HG02610 (cell line): ENCODE measurements around the gene ZNF831.

ENCODE experiments used
- ATAC-seq: cut with Tn5 transposase; IDR thresholded peaks from one replicate; pipeline ENCODE4 v1.9.1; 2021; ENCODE audit warnings: mild to moderate bottlenecking, moderate library complexity; ENCODE audit not compliant: unreplicated experiment

ZNF831 gene

DNA sequence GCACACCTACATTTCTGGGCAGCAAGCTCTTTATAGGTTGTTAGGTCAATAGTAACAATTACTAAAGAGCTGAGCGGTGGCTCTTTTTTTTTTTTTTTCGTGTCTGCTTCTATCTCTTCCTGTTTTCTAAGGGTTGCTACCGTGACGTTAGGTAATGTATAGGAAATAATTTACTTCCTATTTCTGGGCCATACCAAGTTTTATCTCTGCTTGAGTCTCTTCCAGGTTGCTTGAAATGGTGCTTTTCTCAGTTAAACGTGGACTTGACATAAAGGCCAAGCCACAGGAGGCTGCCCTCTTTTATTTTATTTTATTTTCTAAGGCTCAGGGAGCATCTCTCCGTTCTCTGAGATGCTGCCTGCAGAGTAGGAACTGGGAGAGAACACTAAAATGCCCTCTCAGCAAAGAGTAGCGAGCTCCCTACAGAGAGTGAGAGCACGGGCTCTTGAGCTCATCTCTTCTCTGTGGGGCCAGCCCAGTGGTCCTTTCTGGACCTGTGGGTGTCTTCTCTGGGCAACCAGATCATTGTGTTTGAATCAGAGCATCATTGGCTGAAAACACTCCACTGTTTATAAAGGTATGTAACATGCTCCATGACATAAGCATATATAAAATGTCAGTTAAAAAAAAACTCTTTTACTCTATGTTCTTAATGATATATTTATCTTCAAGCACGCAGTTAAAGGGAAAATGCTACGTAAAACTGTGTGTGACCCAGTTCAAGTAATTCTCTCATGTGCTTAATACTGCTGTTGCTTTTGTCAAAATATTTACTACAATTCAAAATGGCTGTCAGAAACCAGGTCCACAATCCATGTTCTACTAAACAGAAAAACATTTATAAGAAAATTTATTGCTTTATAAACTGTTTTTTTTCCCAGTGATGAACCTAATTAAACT is at the start of gene ZNF831:
TSS of gene ZNF831 (plus strand) at position 191 of the 900 bp plus-strand sequence. CDS start 27,199 bp downstream, outside the sequence.
- no peak for ATAC-seq

DNA sequence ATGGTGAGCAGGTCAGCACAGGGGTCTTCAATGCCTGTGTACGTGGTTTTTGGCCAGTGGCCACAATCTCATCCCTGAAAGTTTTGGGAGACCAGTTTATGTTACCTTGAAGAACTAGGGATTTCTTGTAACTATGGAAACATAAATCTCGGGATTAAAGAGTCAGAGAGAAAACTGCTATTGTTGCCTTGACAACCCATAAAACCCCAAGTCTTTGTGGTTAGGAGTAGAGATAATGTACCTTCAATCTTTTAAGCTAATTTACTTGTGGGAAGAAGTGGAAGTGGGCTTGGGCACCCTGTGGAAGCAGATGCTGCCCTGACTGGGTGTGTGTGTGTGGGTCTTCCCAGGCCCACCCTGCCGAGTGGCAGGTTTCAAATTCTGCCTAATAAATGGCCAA is 46.1 kb upstream of the ZNF831 start:
- no peak for ATAC-seq

DNA sequence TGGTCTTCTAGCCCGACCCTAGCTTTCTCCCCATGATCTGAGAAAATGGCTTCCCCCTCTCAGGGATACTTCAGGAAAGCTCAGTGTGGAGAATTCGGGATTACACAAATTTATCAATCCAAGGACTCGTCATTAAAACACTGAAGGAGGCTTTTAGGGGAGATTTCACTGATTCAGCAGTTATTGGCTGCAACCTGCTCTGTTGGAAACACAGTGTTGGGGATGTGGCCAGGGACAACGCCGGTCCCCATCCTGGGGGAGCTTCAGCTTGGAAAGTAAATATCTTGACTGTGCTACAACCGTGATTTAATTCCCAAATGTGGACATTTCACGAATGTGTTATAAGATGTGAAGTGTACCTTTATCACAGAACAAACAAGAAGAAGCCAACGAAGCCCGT is 44.8 kb upstream of the ZNF831 start:
- no peak for ATAC-seq

DNA sequence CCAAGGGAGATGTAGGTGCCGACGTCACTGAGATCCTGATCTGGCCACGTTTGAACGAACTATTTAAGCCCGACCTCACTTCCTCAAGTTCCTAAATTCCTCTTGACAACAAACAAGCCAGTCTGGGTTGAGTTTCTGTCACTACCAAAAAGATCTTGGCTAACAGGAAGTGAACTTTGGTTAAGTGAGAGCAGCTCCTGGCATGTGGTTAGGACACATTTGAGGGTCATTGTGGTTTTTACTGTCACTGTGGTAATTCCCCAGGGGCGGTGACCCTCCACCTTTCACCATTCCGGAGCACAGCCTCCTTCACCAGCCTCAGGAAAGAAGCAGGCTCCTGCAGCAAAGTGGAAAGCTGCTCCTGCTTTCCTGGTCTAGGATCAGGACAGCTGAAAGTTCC is 43.1 kb upstream of the ZNF831 start:
- no peak for ATAC-seq

DNA sequence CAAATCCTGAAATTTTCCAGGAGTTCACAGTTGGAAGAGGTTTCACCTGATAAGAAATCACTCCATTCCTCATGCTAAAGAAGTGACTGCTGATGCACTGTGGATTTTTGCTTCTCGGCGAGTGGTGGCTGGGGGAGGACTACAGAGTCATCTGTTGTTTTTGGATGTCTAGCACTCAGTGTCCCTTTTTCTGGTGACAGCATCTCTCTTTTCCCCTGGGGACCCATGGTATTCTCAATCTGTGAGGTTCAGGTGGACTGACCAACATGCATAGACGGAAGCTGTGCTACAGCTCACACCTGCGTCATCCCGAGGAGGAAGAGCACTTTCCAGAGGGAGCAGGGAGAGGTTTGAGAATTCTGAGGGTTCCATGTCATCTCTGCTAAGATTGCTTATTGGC is 42.7 kb upstream of the ZNF831 start:
- no peak for ATAC-seq

DNA sequence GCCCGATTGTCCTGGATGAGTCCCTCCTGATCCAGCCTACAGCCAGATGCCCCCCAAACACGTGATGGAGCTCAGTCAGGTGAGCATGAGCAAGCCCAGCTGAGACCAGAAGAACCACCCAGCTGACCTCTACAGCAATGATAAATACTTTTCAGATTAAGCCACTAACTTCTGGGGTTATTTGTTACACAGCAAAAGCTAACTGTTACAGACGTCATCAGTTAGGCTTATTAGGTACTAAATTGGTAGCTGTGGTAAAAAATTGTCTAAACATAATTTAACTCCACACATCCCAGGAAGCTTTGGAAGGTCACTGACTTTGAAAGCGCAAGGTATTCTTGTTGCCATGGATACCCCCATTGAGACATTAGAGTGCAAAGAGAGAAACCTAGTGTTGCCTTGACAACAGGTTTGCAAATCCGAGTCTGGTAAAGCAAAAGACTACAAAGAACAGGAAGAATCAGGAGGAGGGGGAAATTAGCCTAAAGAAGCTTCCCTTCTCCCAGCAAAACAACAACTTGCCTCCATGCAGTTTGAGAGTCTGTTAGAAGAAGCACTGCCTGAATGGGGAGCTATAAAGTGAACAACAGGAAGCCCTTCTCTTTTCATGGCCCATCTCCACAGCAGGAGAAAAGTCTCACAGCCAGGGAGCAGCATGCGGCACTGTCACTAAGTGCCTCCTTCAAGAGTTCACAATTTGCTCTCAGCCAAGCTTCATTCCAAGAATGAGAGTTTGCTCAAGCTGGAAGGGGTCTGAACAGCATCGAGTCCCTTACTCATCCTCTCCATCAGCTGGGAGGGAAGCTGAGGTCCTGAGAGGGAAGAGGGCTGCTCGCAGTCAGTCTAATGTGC is 41.7 kb upstream of the ZNF831 start:
- ATAC-seq = no peak

DNA sequence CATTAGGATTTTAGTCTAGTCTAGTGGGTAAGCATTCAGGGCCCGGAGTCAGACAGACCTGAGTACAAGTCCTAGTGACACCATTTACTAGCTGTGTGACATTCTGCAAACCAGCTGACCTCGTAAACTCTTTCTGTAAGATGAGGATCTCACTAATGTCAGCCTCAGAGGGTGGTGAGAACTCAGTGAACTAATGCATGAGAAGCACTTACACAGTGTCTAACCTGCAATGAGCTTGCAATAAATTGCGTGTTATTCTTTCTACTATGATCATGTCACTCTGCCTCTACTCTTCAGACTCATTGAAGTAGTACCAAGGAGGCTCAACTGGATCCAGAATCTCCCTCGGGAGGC is 41.1 kb upstream of the ZNF831 start:
- no peak for ATAC-seq

DNA sequence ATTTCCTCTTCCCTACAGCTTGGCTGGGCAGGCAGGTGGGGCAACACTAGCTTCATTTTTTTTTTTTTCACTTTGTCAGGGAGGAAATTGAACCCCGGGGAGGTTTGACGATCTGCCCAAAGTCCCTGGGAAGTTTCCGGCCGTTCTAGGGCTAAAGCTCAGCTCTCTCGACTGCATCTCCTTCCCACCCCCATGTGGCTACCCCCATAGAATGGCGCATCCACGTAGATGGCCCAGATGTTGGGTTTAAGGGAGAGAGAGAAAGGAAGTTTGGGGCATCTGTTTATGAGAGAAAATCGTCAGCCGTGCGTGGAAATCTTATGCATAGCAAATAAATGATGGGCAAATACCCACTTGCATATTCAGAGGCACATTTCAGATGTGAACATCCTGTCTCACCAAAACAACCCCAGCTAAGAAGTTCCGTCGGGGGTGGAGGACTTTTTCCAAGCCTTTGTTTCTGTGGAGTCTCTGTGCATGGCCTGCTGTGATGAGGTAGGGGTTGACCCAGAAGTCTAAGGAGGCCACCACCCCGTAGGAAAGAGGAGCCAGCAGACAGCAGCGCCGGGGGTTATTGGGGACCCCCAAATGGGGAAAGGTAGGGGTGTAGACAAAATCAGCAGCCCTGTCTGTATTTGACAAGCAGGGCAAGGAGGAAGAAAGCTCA is 40.5 kb upstream of the ZNF831 start:
- no peak for ATAC-seq

DNA sequence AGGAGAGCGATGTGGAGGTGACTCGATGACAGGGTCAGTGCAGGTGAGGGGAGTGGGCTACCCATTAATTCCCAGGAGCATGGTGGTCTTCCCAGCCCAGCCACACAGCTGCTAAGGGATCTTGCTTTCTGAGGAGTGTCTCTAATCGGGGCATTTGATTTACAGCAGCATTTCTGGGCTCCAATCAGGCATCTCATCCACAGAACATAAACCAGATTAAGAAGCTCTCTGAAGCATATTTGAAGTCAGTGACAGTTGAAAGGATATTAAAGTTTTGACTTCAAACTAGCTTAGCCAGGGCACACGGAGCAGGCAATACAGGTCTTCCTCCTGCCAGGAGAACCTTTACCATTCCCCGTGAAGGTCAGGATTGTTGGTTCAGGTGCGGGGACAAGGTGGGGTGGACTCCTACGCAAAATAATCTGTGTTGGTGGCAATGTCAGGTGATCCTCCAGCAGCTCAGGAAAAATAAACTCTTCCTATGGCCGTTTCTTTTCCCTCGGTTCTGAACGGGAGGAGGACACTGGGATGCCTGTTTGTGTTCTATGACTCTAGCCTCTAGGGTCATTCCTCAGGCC is 39.9 kb upstream of the ZNF831 start:
- ATAC-seq = no peak

DNA sequence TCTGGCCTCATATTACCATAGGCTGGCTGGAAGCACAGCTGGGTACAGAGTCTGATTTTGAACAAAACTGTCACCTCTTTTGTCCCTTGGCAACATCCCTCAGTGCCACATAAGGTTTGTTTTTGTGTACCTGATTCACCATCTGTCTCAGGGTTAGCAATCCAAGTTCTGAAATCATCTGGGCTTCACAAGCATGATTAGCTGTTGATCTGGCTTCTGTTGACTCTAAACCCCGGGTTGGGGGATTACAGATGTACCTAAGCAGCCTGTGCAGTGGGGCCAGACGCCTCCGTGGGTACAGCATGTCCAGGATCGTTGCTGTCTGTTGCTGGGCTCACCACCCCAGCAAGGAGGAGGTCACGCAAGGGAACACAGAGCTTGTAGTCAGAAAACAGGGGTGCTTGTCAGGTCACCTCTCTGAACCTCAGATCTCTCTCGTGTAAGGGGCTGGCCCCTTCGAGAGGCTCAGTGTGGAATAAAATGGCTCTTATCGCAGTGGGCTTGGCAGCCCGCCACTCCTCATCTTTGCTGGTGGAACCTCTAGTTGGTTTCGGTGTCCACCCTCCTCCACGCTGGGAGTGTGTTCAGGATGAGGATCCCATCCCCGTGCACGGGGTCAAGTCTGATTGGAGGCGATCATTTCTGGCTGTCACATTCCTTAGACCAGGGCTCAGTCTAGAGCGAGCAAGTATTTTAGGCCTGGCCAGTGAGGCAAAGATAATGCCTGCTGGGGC is 39.2 kb upstream of the ZNF831 start:
- ATAC-seq = no peak

DNA sequence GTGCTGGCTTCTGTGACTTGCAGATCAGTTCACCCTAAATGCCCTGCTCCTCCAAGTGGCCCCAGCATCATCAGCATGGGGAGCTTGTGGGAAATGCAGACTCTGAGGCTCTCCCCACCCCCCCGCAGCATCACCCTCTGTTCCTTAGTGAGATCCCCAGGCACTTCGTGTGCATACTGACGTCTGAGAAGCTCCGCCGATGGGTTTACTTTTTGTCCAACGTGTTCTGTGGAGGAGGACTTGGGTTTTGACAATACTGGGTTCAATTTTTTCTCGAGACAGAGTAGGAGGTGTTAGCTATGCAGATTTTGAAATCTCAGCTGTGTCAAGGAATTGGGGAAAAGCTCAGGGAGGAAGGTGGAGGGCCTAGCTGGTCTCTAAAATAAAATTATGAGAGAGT is 38.3 kb upstream of the ZNF831 start:
- ATAC-seq = no peak

DNA sequence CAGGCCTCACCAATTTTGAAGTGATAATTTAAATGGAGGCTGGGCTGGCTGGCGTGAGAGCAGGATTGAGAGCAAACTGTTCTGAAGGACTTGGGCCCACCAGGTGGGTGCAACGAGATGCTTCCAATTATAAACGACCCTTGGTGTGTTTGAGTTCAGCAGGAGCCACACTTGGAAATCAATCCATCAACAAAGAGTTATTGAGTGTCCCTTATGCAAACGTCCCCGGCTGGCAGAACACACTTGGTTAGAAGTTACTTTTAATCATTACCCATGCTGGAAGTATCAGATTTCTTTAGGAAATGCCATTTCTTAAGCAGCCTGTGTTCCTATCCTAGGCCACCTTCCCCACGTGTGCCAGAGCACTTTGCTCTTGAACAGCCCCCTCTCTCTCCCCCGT is 37.8 kb upstream of the ZNF831 start:
- ATAC-seq = no peak

DNA sequence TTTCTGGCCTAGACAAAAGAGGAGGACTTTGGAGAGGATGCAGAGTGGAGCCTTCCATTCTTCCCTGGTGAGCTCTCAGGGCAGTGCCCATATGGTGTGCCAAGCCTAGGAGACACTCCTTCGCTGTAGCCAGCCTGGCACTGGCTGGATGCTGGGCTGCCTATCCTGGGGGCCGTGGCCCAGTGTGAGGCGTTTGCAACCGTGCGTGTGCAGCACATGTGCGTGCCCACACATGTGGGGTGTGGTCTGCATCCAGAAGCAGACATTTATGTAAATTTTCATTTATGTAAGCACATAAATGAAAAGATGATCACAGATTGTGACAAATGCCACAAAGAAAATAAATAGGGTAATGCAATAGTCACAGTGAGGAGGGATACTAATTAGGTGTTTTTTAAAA is 35.8 kb upstream of the ZNF831 start:
- no peak for ATAC-seq

DNA sequence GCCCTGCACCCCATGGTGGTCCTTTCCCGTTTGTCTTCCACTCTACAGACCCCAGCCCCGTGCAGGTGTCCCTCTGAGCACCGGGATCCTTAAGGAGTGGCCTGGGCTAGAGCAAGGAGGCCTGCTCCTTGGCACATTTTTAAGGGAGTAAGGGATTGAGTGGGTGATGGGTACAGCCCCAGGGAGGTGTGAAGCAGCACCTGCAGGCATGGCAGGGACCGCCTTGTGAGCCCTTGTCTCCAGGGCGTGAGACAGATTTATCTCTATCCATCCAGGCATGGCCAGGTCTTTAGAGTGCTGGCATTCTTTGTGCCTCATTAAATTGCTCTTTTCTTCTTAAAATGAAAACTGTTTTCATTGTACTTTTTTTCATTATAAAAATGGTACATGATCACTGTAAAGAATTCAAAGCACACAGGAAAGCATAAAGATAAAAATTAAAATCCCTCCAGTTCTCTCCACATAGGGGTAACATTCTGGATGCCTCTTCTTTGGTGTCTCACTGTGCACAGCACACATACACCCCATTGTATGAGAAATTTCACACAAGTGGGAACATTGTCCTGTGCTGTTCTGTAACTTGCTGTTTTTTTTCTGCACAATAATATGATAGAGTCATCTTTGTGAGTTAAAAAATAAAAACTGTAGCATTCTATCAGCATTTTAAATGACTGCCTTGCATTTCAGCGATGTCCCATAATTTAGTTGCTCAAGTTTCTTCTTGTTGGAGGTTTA is 31.9 kb upstream of the ZNF831 start:
- ATAC-seq = no peak

DNA sequence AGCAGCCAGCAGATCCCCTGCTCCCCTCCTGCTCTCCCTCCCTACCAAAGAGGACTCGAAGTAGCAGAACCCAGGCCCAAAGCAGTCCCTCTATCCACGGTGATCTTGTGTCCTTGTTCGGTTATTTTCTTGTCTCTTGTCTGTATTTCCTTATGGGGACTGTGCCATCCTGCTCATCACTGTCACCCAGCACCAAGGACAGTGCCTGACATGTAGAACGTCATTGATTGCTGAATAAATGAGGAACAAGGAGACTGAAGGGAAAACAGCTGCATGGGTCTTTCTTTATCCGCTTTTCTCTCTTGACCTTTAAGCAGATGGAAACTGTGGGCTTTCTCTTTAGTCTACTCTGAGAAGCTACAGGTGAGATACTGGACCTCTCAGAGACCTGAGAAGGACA is 29.4 kb upstream of the ZNF831 start:
- no peak for ATAC-seq

DNA sequence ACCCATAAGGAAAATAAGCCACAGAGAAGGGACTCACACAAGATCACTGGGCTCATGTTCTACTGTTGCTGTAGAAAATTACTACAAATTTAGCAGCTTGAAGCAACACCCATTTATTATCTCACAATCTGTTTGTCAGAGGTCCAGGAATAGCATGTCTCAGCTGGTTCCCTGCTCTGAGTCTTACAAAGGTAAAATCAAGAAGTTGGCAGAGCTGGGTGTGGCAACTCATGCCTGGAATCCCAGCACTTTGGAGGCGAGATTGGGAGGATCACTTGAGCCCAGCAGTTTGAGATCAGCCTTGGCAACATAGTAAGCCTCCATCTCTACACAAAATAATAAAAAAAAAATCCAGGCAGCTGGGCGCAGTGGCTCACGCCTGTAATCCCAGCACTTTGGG is 28.5 kb upstream of the ZNF831 start:
- ATAC-seq = no peak

DNA sequence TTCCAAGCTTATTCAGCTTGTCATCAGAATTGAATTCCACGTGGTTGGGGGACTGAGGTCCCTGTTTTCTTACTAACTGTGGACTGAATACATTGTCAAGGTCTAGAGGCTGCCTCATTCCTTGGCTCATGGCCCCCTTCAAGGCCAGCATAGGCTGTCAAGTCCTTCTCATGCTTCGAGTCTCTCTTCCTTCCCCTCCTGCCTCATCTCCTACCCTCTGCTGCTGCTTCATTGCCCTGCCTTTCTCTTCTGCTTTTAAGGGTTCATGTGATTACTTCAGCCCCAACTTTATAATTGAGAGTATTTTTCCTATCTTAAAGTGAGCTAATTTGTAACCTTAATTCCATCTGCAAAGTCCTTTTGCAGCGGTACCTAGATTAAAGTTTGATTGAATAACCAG is 27.6 kb upstream of the ZNF831 start:
- no peak for ATAC-seq

DNA sequence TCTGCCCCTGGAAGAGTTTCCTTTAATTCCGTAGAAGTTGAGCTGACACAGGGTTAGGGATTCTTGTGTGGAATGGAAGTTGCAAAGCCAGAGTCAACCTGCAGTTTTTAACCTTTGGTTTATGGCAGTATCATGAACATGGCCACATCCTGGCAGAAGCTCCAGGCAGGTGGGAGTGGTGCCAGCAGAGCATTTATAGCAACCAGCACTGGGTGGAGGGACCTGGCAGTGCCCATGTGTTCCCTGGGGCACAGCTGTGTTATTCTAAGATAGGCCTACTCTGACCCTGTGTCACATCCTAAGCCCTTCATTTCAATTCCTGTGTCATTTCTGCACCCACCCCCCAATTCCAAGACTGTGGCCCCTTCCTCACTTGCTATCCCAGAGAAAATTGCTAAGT is 26.1 kb upstream of the ZNF831 start:
- ATAC-seq = no peak

DNA sequence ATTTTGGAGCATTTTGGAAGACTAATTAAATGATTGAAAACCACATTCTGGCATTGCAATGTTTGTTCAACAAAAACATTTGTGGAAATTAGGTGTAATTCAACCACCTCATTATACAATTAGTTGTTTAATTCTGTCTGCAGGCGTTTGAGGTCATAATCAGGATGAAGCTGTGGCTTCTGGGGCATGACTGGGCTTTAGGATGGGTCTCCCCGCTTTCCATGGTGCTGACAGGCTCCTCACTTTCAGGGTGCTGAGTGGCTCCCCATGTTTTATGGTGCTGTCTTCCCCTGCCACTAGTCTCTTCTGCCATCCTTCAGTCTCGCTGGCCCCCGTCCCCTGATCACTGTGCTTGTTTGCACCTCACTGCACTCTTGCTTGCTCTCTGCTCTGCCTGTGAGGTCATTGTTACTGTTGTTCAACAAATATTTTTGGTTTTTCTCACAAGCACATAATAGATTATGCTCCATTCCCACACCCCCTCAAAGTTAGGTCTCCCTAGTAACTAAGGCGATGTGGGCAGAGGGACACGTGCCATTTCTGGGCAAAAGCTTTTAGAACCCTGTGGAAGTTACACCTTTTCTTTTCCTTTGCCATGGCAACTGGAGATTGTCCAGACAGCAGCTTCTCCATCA is 25.4 kb upstream of the ZNF831 start:
- no peak for ATAC-seq
